ENCODE data around the gene COQ8A.

- TF ChIP-seq PATZ1 (CRISPR knock-in tag; IDR thresholded peaks at IDR 0.05; ENCODE audit: borderline replicate concordance) (no peak), RARB (CRISPR knock-in tag; IDR thresholded peaks at IDR 0.05) (no peak)
Observed at GRCh38 chr1:226977643-226978431, 37.7 kb downstream of the COQ8A start.

All from SK-N-SH treated with all-trans-retinoic acid at 6 μM for 48 hours (cell line).